HG03354 (cell line): ENCODE results near the gene SLC44A4.
A peak's percentile ranks its signal among the peaks of the same experiment; 100 is the strongest.
"Not testable (repeated sequence)": the region's sequence is repeated elsewhere in the genome, so short reads cannot be mapped to it uniquely, and the experiment has no call there.

Source experiments
- ATAC-seq: cut with Tn5 transposase; IDR thresholded peaks from one replicate; pipeline ENCODE4 v1.9.1; 2021; ENCODE audit warnings: mild to moderate bottlenecking; ENCODE audit not compliant: unreplicated experiment, poor library complexity, severe bottlenecking

SLC44A4 gene

GRCh38 chr6:31836047-31836473 lies 42.7 kb downstream of the SLC44A4 start:
- no peak for ATAC-seq

DNA sequence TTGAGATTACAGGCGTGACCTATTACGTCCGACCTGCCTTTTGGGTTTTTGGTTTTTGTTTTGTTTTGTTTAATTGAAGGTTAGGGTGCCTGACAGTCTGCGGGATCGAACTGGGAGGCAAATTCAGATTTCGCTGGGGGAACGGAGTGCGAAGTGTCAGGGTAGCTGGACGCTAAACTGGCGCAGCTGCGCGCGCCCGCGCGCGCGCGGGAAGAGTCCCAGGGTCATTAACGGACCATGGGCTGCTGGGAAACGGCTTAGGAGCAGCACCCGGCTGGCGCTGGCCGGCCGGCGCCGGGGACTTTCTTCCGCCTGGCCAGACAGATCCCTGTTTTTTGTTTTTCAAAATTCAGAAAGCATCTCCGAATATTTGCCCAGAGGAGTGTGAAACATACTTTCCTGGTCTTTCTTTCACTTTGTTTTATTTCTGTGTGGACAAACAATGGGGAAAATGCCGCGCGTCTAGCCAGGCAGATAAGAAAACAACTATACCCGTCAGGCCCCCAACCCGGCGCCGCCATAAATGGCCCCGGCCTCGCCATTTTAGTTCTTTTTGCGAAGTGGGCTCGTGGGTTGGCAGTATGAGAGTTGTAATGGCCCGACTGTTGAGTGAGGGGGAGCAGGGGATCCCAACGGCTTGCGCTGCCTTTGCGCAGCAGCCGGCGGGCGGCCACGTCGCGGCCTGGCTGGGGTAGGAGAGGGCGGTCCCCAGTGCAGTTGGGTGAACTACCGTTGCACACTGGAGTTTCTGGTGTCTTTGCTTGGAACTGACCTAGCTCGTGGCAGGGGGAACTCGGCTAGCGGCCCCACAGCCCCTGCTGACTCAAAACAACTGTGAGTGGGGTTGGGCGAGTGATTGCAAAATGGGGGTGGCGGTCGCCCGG lies 44.2 kb downstream of the SLC44A4 start:
- peak; percentile 45 for ATAC-seq

DNA sequence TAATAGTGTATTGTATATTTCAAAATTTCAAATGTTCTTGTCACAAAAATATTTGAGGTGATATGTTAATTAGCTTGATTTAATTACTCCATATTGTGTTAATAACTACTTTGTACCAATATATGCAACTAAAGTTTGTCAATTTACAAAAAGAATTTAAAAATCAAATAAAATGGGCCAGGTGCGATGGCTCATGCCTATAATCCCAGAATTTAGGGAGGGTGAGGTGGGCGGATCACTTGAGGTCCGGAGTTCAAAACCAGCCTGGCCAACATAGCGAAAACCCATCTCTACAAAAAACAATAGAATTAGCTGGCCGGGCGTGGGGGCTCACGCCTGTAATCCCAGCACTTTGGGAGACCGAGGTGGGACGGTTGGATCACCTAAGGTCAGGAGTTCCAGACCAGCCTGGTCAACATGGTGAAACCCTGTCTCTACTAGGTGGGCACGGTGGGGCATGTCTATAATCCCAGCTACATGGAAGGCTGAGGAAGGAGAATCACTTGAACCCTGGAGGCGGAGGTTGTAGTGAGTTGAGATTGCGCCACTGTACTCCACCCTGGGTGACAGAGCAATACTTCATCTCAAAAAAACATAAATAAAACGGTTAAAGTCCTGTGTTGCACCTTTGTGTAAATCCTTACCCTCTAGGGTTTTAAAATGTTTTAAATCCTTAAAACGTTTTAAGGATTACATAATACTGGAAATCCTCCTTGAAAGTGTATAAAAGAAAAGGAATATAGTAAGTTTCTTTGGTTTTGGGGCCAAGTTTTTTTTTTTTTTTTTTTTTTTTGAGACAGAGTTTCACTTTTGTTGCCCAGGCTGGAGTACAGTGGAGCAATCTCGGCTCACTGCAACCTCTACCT lies 47.2 kb downstream of the SLC44A4 start:
- no peak for ATAC-seq

DNA sequence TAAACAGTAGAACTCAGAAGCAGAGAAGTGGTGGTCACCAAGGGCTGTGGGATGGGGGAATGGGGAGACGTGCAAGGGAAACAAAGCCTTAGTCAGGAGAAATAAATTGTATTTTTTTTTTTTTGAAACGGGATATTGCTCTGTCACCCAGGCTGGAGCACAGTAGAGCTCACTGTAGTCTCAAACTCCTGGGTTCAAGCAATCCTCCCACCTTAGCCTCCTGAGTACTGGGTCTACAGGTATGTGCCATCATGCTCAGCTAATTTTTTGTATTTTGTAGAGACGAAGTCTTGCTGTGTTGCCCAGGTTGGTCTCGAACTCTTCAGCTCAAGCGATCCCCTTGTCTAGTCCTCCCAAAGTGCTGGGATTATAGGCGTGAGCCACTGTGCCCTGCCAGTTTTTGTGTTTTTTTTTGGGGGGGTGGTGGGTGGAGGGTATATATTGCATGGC lies 47.9 kb downstream of the SLC44A4 start:
- ATAC-seq = no peak

GRCh38 chr6:31829633-31830283 lies 49.0 kb downstream of the SLC44A4 start:
- ATAC-seq = no peak

- peak; percentile 78 for ATAC-seq
These were observed 51.3 kb downstream of the SLC44A4 start, which contains the start of gene HSPA1B for GRCh38 chr6:31827286-31828079. TSS of gene HSPA1B (plus strand) at chr6:31827738. CDS start at chr6:31827951, 213 bp downstream.

DNA sequence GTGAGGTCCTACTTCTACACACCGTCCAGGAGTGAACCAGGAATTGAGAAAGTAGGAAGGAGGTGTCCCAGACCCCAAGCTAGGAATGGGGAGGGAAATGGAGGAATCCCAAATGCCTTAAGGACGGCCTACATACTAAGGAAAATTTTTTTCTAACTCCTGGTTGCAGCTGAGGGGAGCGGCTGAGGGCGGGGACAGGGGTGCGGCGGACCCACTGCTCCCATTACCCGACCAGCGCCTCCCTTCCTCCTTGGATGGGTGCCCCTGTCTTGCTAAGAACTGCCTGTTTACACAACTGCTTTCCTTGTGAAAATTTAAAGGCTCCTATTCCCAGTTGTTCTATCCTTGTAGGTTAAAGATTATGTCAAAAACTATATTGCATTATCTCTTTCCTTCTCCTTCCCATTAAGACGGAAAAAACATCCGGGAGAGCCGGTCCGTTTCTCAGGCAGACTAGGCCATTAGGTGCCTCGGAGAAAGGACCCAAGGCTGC lies 52.0 kb downstream of the SLC44A4 start:
- peak; percentile 9 for ATAC-seq

- ATAC-seq = no peak
These were observed 53.2 kb downstream of the SLC44A4 start for GRCh38 chr6:31825553-31825952.

DNA sequence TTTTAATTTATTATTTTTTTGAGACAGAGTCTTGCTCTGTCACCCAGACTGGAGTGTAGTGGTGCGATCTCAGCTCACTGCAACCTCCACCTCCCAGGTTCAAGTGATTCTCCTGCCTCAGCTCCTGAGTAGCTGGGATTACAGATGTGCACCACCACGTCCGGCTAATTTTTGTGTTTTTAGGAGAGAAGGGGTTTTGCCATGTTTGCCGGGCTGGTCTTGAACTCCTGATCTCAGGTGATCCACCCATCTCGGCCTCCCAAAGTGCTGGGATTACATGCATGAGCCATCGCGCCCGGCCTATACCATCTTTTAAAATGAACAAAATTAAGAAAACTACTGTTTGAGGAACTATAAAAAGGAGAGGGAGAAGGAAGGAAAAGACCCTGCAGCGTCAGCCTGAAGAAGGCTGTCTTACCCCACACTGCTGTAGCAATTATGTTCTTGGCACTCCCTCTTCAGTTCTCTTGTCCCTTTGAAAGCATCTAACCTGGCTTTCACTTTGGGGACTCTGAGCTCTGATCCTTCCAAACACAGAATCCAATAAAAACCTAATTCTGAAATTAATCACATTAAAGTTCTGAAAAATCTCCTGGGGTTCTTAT lies 55.1 kb downstream of the SLC44A4 start:
- ATAC-seq = not testable (repeated sequence)

- peak; percentile 50 for ATAC-seq
These were observed 56.6 kb downstream of the SLC44A4 start for GRCh38 chr6:31822036-31822821.

GRCh38 chr6:31821301-31822035 lies 57.3 kb downstream of the SLC44A4 start:
- peak; percentile 47 for ATAC-seq

GRCh38 chr6:31820399-31820798 lies 58.4 kb downstream of the SLC44A4 start:
- not testable (repeated sequence) for ATAC-seq

- no peak for ATAC-seq
These were observed 58.9 kb downstream of the SLC44A4 start for GRCh38 chr6:31819871-31820299.

DNA sequence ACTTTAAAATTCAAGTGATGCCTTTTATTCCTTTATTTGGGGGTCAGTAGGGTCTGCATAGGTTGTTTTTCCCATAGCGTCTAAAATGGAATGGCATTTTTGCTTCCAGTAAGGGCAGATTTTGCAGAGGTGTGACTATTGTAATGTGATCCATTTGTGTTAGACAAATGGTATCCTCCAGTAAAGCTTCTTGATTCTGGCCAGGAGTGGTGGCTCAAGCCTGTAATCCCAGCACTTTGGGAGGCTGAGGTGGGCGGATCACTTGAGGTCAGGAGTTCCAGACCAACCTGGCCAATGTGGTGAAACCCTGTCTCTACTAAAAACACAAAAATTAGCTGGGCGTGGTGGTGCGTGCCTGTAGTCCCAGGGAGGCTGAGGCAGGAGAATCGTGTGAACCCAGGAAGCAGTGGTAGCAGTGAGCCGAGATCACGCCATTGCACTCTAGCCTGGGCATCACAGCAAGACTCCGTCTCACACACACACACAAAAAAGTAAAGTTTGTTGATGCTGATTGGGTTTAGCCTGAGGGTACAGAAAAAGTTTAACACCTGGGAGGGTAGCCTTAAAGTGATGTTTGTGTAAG lies 60.8 kb downstream of the SLC44A4 start:
- not testable (repeated sequence) for ATAC-seq

DNA sequence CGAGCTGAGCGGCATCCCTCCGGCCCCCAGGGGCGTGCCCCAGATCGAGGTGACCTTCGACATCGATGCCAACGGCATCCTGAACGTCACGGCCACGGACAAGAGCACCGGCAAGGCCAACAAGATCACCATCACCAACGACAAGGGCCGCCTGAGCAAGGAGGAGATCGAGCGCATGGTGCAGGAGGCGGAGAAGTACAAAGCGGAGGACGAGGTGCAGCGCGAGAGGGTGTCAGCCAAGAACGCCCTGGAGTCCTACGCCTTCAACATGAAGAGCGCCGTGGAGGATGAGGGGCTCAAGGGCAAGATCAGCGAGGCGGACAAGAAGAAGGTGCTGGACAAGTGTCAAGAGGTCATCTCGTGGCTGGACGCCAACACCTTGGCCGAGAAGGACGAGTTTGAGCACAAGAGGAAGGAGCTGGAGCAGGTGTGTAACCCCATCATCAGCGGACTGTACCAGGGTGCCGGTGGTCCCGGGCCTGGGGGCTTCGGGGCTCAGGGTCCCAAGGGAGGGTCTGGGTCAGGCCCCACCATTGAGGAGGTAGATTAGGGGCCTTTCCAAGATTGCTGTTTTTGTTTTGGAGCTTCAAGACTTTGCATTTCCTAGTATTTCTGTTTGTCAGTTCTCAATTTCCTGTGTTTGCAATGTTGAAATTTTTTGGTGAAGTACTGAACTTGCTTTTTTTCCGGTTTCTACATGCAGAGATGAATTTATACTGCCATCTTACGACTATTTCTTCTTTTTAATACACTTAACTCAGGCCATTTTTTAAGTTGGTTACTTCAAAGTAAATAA lies 61.5 kb downstream of the SLC44A4 start:
- ATAC-seq = not testable (repeated sequence)
